ENCODE results near the gene GLIS2. TPM values are rescaled to one million over a fixed set of nuclear protein-coding genes. Genes with fewer than 3 reads are reported as not detected.

GLIS2 gene
- total RNA-seq, 2 donors from 2014 or later: 0.16 to 0.80 TPM

- Mint-ChIP-seq H3K27ac (peak overlapping the region in 1 of 2 donors; percentile 91), H3K9me3 (no peaks in the 10 kb centered on the region), H3K36me3 (peaks cover 0 to 6% of the 10 kb centered on the region in 2 donors)
- ATAC-seq: no peak
- no peak for DNase-seq (ENCODE audit: low spot score in 2 of 2)
These were observed 36.0 kb downstream of the GLIS2 start for GRCh38 chr16:4351880-4352279.

DNA sequence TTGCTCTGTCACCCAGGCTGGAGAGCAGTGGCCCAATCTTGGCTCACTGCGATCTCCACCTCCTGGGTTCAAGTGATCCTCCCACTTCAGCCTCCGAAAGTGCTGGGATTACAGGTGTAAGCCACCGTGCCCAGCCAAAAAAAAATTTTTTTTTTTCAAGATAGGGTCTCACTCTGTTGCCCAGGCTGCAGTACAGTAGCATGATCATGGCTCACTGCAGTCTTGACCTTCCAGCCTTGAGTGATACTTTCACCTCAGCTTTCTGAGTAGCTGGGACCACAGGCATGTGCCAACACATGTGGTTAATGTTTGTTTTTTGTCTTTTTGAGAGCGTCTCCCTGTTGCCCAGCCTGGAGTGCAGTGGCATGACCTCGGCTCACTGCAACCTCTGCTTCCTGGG lies 37.0 kb downstream of the GLIS2 start:
- Mint-ChIP-seq H3K9me3 (no peaks in the 10 kb centered on the region), H3K27ac (no peak overlapping the region), H3K36me3 (peaks cover 0 to 6% of the 10 kb centered on the region in 2 donors)
- DNase-seq (ENCODE audit: low spot score in 2 of 2) (no peak), ATAC-seq (no peak)

DNA sequence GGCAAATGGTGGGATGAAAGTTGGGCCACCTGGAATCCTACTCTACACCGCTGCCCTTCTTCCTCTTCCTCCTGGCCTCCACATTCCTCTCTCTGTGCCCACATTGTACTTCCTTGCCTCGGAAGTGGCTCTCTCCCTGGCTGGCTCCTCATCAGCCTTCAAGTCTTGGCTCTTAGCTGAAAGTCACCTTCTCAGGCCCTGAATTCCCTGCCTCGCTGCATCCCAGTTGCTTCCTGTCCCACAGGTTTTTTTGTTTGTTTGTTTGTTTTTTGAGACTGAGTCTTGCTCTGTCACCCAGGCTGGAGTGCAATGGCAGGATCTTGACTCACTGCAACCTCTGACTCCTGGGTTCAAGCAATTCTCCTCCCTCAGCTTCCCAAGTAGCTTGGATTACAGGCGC lies 37.8 kb downstream of the GLIS2 start:
- Mint-ChIP-seq H3K36me3 (peaks cover 0 to 6% of the 10 kb centered on the region in 2 donors), H3K9me3 (no peaks in the 10 kb centered on the region), H3K27ac (peak overlapping the region; percentile 39 to 91)
- DNase-seq (ENCODE audit: low spot score in 2 of 2) (no peak), ATAC-seq (no peak)

GRCh38 chr16:4354512-4355409 lies 38.9 kb downstream of the GLIS2 start:
- peaks cover 0 to 6% of the 10 kb centered on the region in 2 donors for H3K36me3 Mint-ChIP-seq
- H3K27ac Mint-ChIP-seq: peak overlapping the region; percentile 39 to 68
- no peaks in the 10 kb centered on the region for H3K9me3 Mint-ChIP-seq

GRCh38 chr16:4356820-4357219 lies 41.0 kb downstream of the GLIS2 start:
- H3K36me3 Mint-ChIP-seq: no peaks in the 10 kb centered on the region
- H3K9me3 Mint-ChIP-seq: no peaks in the 10 kb centered on the region
- ATAC-seq: no peak
- H3K27ac Mint-ChIP-seq: no peak overlapping the region
- no peak for DNase-seq (ENCODE audit: low spot score in 2 of 2)

More at GRCh38 chr16:4354512-4355409, 38.9 kb downstream of the GLIS2 start:
- no peak for ATAC-seq
- no peak for DNase-seq (ENCODE audit: low spot score in 2 of 2)

GRCh38 chr16:4358236-4358635 lies 42.4 kb downstream of the GLIS2 start:
- ATAC-seq (no peak), DNase-seq (ENCODE audit: low spot score in 2 of 2) (no peak)
- no peak overlapping the region for H3K27ac Mint-ChIP-seq
- no peaks in the 10 kb centered on the region for H3K36me3 Mint-ChIP-seq
- no peaks in the 10 kb centered on the region for H3K9me3 Mint-ChIP-seq

GRCh38 chr16:4358831-4359561 lies 43.1 kb downstream of the GLIS2 start:
- ATAC-seq: peak; percentile 77 to 82

DNA sequence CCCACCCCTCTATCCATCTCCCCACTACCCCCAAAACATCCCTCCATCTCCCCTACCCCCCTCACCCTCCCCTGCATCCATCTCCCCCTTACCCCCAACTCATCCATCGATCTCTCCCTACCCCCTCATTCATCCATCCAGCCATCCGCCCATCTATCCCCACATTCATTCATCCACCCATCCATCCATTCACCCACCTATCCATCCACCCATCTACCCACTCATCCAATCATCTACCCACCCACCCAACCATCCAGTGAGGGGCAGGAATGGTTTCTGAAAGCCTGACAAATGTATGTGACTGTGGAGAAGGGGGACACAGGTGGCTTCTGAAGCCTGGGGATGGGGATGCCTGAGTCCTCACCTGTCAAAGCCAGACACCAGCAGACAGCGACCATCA lies 44.0 kb downstream of the GLIS2 start:
- Mint-ChIP-seq H3K27ac (no peak overlapping the region), H3K36me3 (no peaks in the 10 kb centered on the region), H3K9me3 (no peaks in the 10 kb centered on the region)
- ATAC-seq: no peak
- no peak for DNase-seq (ENCODE audit: low spot score in 2 of 2)

More at GRCh38 chr16:4358831-4359561, 43.1 kb downstream of the GLIS2 start:
- no peaks in the 10 kb centered on the region for H3K9me3 Mint-ChIP-seq
- H3K27ac Mint-ChIP-seq: peak overlapping the region; percentile 38 to 96
- DNase-seq (ENCODE audit: low spot score in 2 of 2): peak in 1 of 2 donors; percentile 83
- H3K36me3 Mint-ChIP-seq: no peaks in the 10 kb centered on the region

GRCh38 chr16:4360538-4361021 lies 44.7 kb downstream of the GLIS2 start:
- DNase-seq (ENCODE audit: low spot score in 2 of 2) (no peak), ATAC-seq (peak in 1 of 2 donors; percentile 22)
- Mint-ChIP-seq H3K27ac (no peak overlapping the region), H3K36me3 (no peaks in the 10 kb centered on the region), H3K9me3 (no peaks in the 10 kb centered on the region)

DNA sequence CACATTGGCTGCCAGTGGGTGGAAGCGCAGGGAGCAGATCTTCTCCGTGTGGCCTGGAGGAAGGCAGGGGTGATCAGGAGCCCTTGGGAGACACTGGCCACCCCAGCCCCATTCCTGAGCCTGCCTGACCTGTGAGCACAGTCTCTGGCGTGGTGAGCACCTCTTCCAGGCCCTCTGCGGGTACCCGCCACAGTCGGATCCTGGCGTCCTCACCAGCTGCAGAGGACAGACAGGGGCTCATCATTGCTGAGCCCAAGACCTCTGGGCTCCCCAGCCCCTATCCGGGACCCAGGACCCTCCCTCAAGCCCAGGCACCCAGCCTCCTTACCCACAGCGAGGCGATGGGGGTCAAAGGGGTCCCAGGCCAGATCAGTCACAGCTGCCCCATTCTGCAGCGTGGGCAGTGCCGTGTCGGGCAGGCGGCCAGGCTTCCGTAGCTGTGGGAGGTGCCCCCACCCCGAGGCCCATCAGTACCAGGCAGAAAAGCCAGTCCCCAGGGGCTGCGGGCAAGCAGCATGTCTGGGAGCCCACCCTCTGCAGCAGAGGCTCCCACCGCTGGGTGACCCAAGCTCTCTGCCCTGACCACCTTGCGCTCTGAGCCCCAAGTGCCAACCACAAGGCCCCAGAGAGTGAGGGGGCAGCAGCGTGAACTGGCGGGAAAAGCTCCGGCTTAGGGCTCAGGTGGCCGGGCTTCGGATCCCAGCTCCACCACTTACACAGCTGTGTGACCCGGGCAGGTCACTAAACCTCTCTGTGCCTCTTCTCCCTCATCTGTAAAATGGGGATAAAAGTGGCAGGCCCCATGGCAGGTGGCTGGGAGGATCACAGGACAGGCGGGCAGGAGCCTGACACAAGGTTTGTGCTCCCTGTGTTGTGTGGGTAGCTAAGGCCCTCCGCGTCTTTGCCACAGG lies 45.4 kb downstream of the GLIS2 start:
- DNase-seq (ENCODE audit: low spot score in 2 of 2) (no peak), ATAC-seq (no peak)
- H3K9me3 Mint-ChIP-seq: no peaks in the 10 kb centered on the region
- H3K27ac Mint-ChIP-seq: no peak overlapping the region
- no peaks in the 10 kb centered on the region for H3K36me3 Mint-ChIP-seq

- DNase-seq (ENCODE audit: low spot score in 2 of 2) (no peak), ATAC-seq (no peak)
- Mint-ChIP-seq H3K36me3 (no peaks in the 10 kb centered on the region), H3K9me3 (no peaks in the 10 kb centered on the region), H3K27ac (no peak overlapping the region)
These were observed 46.1 kb downstream of the GLIS2 start for GRCh38 chr16:4361944-4362311.

DNA sequence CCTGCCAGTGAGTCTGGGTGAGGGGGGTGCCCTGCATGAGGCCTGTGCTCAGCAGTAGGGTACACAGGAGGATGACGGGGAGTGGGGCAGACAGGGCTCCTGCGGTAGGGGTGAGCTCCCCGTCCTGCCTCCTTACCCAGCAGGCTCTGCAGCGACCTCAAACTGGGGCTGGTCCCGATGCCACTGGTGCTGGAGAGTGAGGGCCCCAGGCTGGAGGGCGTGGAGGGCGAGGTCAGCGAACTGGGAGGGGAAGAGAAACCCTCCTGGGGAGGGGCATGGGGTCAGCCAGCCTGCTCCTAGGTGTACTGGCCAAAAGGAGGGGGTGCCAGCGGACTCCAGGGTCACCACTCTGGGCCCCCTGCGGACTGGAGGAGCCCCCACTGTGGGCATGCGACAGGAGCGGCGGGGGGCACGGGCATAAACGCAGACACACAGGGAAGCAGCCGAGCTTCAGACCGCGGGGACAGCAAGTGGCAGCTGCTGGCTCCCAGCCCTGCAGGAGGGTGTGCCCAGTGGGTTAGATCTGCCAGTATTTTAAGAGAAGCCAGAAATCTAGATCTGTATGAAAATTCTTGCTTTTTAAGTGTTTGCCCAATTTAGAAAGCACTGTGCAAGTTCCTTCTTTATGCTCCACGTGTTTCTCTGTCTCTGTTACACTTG lies 46.7 kb downstream of the GLIS2 start:
- no peak overlapping the region for H3K27ac Mint-ChIP-seq
- ATAC-seq: no peak
- H3K9me3 Mint-ChIP-seq: no peaks in the 10 kb centered on the region
- DNase-seq (ENCODE audit: low spot score in 2 of 2): no peak
- H3K36me3 Mint-ChIP-seq: no peaks in the 10 kb centered on the region

GRCh38 chr16:4364196-4365013 lies 48.5 kb downstream of the GLIS2 start:
- Mint-ChIP-seq H3K9me3 (no peaks in the 10 kb centered on the region), H3K27ac (no peak overlapping the region), H3K36me3 (no peaks in the 10 kb centered on the region)
- DNase-seq (ENCODE audit: low spot score in 2 of 2) (no peak), ATAC-seq (no peak)

GRCh38 chr16:4365014-4365406 lies 49.1 kb downstream of the GLIS2 start:
- Mint-ChIP-seq H3K27ac (no peak overlapping the region), H3K36me3 (no peaks in the 10 kb centered on the region), H3K9me3 (no peaks in the 10 kb centered on the region)
- DNase-seq (ENCODE audit: low spot score in 2 of 2): no peak
- no peak for ATAC-seq

GRCh38 chr16:4365615-4366014 lies 49.7 kb downstream of the GLIS2 start:
- Mint-ChIP-seq H3K36me3 (no peaks in the 10 kb centered on the region), H3K9me3 (no peaks in the 10 kb centered on the region)
- no peak for ATAC-seq

More at GRCh38 chr16:4365615-4366014, 49.7 kb downstream of the GLIS2 start:
- H3K27ac Mint-ChIP-seq: peak overlapping the region in 1 of 2 donors; percentile 47
- no peak for DNase-seq (ENCODE audit: low spot score in 2 of 2)
